ENCODE results near the gene IGF1R. TPM values are rescaled to one million over a fixed set of nuclear protein-coding genes. Genes with fewer than 3 reads are reported as not detected.
A peak's percentile ranks its signal among the peaks of the same experiment; 100 is the strongest.

IGF1R gene
- total and polyA plus RNA-seq, 2 of the 13 experiments (the other 11 are each of a cell fraction or from before 2014, with no cell fraction given): 15.9 to 18.4 TPM

- in situ Hi-C loops (cut with HindIII; ENCODE audit: extremely low pct_ligation_motif_present, low pct_unique_long_range_greater_than_20kb): loop anchor here (5.0 kb wide), 1 partner anchor 62 kb away; no protein-coding TSS in a partner anchor
- POLR2A ChIA-PET: no interaction called here
- peak overlapping the region in 1 of 3 experiments; percentile 37; a peak in 1 of 6 replicates for H3K4me3 ChIP-seq (replicated peaks in 1 of 3; ENCODE audit: insufficient read depth in 1 of 3, low read depth in 2 of 3, low read length in 3 of 3)
- no peak overlapping the region; the same call in 1 of the 2 replicates for H3K9ac ChIP-seq (ENCODE audit: insufficient read depth, low read depth, low read length)
- H3K9me3 ChIP-seq (ENCODE audit: low read length): no peaks in the 10 kb centered on the region
- intact Hi-C loops (cut with micrococcal nuclease; ENCODE audit: unreplicated experiment): loop anchor here (2.0 kb wide), 1 partner anchor 13 kb away; no protein-coding TSS in a partner anchor
- H3K4me2 ChIP-seq (ENCODE audit: low read depth, low read length): peak overlapping the region; percentile 60
- H3K36me3 ChIP-seq (replicated peaks in 1 of 2; ENCODE audit: control insufficient read depth in 1 of 2, insufficient read depth in 2 of 2, low read length in 2 of 2): no peaks in the 10 kb centered on the region
- peaks cover 60% of the 10 kb centered on the region for H3K4me1 ChIP-seq (ENCODE audit: insufficient read depth, low read length)
- H3K27ac ChIP-seq (ENCODE audit: extremely low read length, insufficient read depth, low read length): peak overlapping the region; percentile 55
- ATAC-seq: peak; percentile 69
- DNase-seq (ENCODE audit: low spot score): peak; percentile 48
- WGBS (ENCODE audit: low lambda C conversion rate): 10% methylated on average over 3 of the region's 3 CpGs
- FAIRE-seq: peak; percentile 55
- no peaks in the 10 kb centered on the region for H3K27me3 ChIP-seq (ENCODE audit: control insufficient read depth in 1 of 2, insufficient read depth in 2 of 2, low read length in 2 of 2)
- 0 out of 2 replicates have a peak, but pooled peaks have one; percentile 25 for TF ChIP-seq PAXIP1 (CRISPR knock-in tag; conservative IDR thresholded peaks at IDR 0.05)
- no peak for TF ChIP-seq HNRNPH1 (optimal IDR thresholded peaks at IDR 0.05; ENCODE audit: low read depth, low read length)
- TF ChIP-seq ARID5B (CRISPR knock-in tag; IDR thresholded peaks at IDR 0.05): peak; percentile 21; the same call in 1 of the 2 replicates
- 0 out of 2 replicates have a peak, but pooled peaks have one; percentile 4 for TF ChIP-seq SAP130 (CRISPR knock-in tag; IDR thresholded peaks at IDR 0.05; ENCODE audit: low read depth)
- peaks cover 60% of the 10 kb centered on the region for H4K20me1 ChIP-seq (ENCODE audit: insufficient read depth, low read length)
- BruUV-seq (replicated peaks): no TSS peak
- peaks cover 70% of the 10 kb centered on the region for H3K79me2 ChIP-seq (ENCODE audit: insufficient read depth, low read length)
- H2AFZ ChIP-seq (ENCODE audit: low read length): no peak overlapping the region
- CTCF ChIA-PET (ENCODE audit: low intra/inter-chr PET ratio, low total read pairs): no interaction called here
These were observed 137.1 kb downstream of the IGF1R start for GRCh38 chr15:98785431-98785806.
